ENCODE data around the gene UMODL1. TPM values are rescaled to one million over a fixed set of nuclear protein-coding genes. Genes with fewer than 3 reads are reported as not detected.
A peak's percentile ranks its signal among the peaks of the same experiment; 100 is the strongest.

UMODL1 gene
- total and polyA plus RNA-seq, 2 donors from 2014 or later: 0.39 TPM; not detected in 1

GRCh38 chr21:42165901-42166300 lies 94.8 kb downstream of the UMODL1 start:
- DNase-seq: no peak
- no peak overlapping the region for H3K4me3 ChIP-seq (ENCODE audit: low read length in 3 of 3)
- H3K4me1 ChIP-seq (ENCODE audit: control insufficient read depth in 2 of 3, insufficient read depth in 2 of 3, low read depth in 1 of 3, low read length in 3 of 3): peaks cover 0 to 4% (median 0%) of the 10 kb centered on the region in 3 donors
- H3K9ac ChIP-seq (ENCODE audit: low read length in 3 of 3): no peak overlapping the region
- H3K36me3 ChIP-seq (ENCODE audit: control insufficient read depth in 2 of 3, insufficient read depth in 3 of 3, low read length in 3 of 3): no peaks in the 10 kb centered on the region
- H3K9me3 ChIP-seq (ENCODE audit: control insufficient read depth in 2 of 3, insufficient read depth in 1 of 3, low read length in 3 of 3): no peaks in the 10 kb centered on the region
- TF ChIP-seq, protein P1, sequence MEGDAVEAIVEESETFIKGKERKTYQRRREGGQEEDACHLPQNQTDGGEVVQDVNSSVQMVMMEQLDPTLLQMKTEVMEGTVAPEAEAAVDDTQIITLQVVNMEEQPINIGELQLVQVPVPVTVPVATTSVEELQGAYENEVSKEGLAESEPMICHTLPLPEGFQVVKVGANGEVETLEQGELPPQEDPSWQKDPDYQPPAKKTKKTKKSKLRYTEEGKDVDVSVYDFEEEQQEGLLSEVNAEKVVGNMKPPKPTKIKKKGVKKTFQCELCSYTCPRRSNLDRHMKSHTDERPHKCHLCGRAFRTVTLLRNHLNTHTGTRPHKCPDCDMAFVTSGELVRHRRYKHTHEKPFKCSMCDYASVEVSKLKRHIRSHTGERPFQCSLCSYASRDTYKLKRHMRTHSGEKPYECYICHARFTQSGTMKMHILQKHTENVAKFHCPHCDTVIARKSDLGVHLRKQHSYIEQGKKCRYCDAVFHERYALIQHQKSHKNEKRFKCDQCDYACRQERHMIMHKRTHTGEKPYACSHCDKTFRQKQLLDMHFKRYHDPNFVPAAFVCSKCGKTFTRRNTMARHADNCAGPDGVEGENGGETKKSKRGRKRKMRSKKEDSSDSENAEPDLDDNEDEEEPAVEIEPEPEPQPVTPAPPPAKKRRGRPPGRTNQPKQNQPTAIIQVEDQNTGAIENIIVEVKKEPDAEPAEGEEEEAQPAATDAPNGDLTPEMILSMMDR (IDR thresholded peaks at IDR 0.05; ENCODE audit: borderline replicate concordance, extremely low read depth, insufficient read depth): no peak
- H3K27me3 ChIP-seq (ENCODE audit: control insufficient read depth, insufficient read depth, low read length): no peaks in the 10 kb centered on the region
- H3K27ac ChIP-seq (ENCODE audit: low read depth in 2 of 2, low read length in 2 of 2): no peak overlapping the region
- intact Hi-C loops (cut with DNase I): no loop called here
- FAIRE-seq: no peak

DNA sequence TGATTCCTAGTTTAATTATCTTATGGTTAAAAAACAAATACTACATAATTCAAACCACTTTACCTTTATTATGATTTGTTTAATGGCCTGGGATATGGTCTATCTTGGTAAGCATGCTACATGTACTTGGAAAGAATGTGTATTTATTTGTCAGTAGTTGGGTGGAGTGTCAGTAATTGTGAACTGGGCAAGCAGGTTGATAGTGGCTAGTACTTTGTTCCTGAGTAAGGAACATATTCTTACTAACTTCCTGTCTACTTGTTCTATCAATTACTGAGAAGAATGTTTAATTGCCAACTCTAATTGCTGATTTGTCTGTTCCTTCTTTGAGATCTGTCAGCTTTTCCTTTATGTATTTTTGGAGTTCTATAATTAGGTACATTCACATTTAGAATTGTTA lies 98.6 kb downstream of the UMODL1 start:
- intact Hi-C loops (cut with DNase I): no loop called here
- DNase-seq (no peak), FAIRE-seq (no peak)
- Histone ChIP-seq H3K9ac (ENCODE audit: low read length in 3 of 3) (no peak overlapping the region), H3K4me1 (ENCODE audit: control insufficient read depth in 2 of 3, insufficient read depth in 2 of 3, low read depth in 1 of 3, low read length in 3 of 3) (no peaks in the 10 kb centered on the region), H3K36me3 (ENCODE audit: control insufficient read depth in 2 of 3, insufficient read depth in 3 of 3, low read length in 3 of 3) (no peaks in the 10 kb centered on the region), H3K4me3 (ENCODE audit: low read length in 3 of 3) (no peak overlapping the region), H3K27ac (ENCODE audit: low read depth in 2 of 2, low read length in 2 of 2) (no peak overlapping the region), H3K9me3 (ENCODE audit: control insufficient read depth in 2 of 3, insufficient read depth in 1 of 3, low read length in 3 of 3) (no peaks in the 10 kb centered on the region), H3K27me3 (ENCODE audit: control insufficient read depth, insufficient read depth, low read length) (no peaks in the 10 kb centered on the region)
- TF ChIP-seq, protein P1 (IDR thresholded peaks at IDR 0.05; ENCODE audit: borderline replicate concordance, extremely low read depth, insufficient read depth): no peak

DNA sequence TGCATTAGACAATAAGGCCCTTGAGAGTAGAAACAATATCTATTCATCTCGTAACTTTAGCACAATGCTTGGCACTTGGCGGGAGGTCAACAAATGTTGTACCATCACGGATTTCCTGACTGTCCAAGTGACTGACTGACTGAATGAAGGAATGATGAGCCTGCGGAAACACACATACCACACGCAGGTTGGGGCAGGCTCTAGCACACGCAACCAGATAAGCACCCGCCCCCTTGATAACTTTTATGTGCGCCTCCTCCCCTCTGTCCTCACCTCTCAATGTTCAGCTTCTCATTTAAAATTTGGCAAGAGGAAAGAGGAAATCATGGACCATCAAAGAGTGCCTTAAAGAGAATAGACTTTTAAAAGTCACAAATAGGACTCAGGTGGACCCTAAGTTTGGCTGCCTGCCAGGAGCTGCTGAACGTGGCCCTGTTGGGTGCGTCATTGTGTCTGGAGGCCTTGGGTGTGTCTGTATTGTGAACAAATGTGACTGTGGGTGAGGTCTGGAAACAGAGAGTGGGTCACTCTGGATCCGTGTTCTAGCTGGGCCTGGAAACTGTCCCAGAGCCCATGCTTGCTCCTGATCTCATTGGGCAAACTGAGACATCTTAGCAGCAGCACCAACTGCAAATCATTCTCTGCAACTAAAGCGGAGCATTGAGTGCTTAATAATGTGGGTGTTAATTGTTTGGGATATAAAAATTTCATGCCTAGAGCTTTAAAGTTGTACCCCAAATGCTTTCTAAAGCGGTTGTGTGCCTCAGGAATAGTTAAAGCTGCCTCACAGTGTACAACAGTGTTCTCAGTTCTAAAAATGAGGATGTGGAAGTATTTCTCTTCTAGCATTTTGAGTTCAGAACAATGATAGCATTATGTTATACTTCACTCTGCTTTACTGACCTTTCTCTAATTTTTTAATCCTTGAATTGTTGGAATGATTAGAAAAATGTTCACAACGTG lies 100.3 kb downstream of the UMODL1 start:
- FAIRE-seq: no peak

More for the DNA sequence above, 100.3 kb downstream of the UMODL1 start:
- TF ChIP-seq, protein P1 (IDR thresholded peaks at IDR 0.05; ENCODE audit: borderline replicate concordance, extremely low read depth, insufficient read depth): no peak
- Histone ChIP-seq H3K9ac (ENCODE audit: low read length in 3 of 3) (no peak overlapping the region), H3K27me3 (ENCODE audit: control insufficient read depth, insufficient read depth, low read length) (no peaks in the 10 kb centered on the region), H3K4me1 (ENCODE audit: control insufficient read depth in 2 of 3, insufficient read depth in 2 of 3, low read depth in 1 of 3, low read length in 3 of 3) (no peaks in the 10 kb centered on the region), H3K27ac (ENCODE audit: low read depth in 2 of 2, low read length in 2 of 2) (peak overlapping the region in 1 of 2 donors; percentile 26), H3K9me3 (ENCODE audit: control insufficient read depth in 2 of 3, insufficient read depth in 1 of 3, low read length in 3 of 3) (no peaks in the 10 kb centered on the region), H3K36me3 (ENCODE audit: control insufficient read depth in 2 of 3, insufficient read depth in 3 of 3, low read length in 3 of 3) (no peaks in the 10 kb centered on the region), H3K4me3 (ENCODE audit: low read length in 3 of 3) (no peak overlapping the region)
- DNase-seq: peak in 2 of 5 donors; percentile 7 to 83
- intact Hi-C loops (cut with DNase I): no loop called here

Measured in kidney (tissue), 14 donors.